Measurements from ENCODE around the gene IL1RL2.

IL1RL2 gene

DNA sequence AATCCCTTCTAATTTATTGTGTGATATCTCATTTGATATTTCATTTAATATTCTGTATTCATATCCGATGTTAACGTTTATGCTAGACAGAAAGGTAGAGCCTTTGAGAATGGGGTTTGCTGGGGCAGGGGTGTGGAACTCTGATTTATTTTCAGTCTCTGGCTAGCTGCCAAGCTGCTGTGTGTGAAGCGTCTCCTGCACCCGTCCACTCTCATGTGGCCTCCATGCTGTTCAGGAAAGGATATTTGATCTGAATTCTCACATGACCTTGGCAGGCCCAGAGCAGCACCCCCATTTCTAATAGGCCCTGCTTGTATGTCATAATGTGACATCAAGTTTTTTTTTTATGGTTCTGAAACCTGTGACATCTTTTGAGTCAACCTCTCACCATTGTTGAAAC lies 42.7 kb upstream of the IL1RL2 start:
- Histone ChIP-seq H3K4me3 (ENCODE audit: low read depth in 1 of 2, low read length in 2 of 2) (peak overlapping the region; percentile 62 to 81), H3K9ac (ENCODE audit: low read depth in 1 of 2, low read length in 2 of 2) (peak overlapping the region; percentile 49 to 75), H3K27ac (ENCODE audit: low read depth, low read length) (peak overlapping the region; percentile 44), H3K27me3 (ENCODE audit: control insufficient read depth in 1 of 2, insufficient read depth in 2 of 2, low read length in 2 of 2) (peaks cover 9 to 14% of the 10 kb centered on the region in 2 donors), H3K36me3 (ENCODE audit: control insufficient read depth in 1 of 2, insufficient read depth in 2 of 2, low read length in 2 of 2) (no peaks in the 10 kb centered on the region), H3K4me1 (ENCODE audit: control insufficient read depth in 1 of 2, insufficient read depth in 2 of 2, low read length in 2 of 2) (no peaks in the 10 kb centered on the region), H3K9me3 (ENCODE audit: control insufficient read depth in 1 of 2, low read length in 2 of 2) (peaks cover 6 to 16% of the 10 kb centered on the region in 2 donors)

DNA sequence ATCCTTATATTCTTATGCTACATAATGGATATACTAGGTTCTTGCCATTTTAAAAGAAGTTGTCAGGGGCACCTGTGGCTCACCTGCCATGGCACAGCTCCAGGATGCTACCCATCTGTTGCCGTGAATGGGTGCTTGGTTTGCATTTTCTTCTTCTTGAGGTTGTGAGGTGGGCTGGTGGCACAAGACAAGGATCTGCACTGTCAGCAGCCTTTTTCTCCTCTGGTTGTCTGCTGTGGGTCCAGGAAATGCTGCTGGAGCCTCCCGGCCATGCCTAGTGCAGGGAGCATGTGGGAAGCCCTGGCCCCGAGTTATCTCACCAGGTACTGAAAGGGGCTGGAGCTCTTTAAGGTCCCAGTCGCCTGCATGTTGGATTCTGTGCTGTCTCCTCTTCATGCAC lies 41.7 kb upstream of the IL1RL2 start:
- Histone ChIP-seq H3K4me1 (ENCODE audit: control insufficient read depth in 1 of 2, insufficient read depth in 2 of 2, low read length in 2 of 2) (no peaks in the 10 kb centered on the region), H3K36me3 (ENCODE audit: control insufficient read depth in 1 of 2, insufficient read depth in 2 of 2, low read length in 2 of 2) (no peaks in the 10 kb centered on the region), H3K4me3 (ENCODE audit: low read depth in 1 of 2, low read length in 2 of 2) (peak overlapping the region; percentile 29 to 81), H3K27me3 (ENCODE audit: control insufficient read depth in 1 of 2, insufficient read depth in 2 of 2, low read length in 2 of 2) (peaks cover 9 to 14% of the 10 kb centered on the region in 2 donors), H3K27ac (ENCODE audit: low read depth, low read length) (no peak overlapping the region), H3K9me3 (ENCODE audit: control insufficient read depth in 1 of 2, low read length in 2 of 2) (peaks cover 9 to 16% of the 10 kb centered on the region in 2 donors), H3K9ac (ENCODE audit: low read depth in 1 of 2, low read length in 2 of 2) (no peak overlapping the region)

DNA sequence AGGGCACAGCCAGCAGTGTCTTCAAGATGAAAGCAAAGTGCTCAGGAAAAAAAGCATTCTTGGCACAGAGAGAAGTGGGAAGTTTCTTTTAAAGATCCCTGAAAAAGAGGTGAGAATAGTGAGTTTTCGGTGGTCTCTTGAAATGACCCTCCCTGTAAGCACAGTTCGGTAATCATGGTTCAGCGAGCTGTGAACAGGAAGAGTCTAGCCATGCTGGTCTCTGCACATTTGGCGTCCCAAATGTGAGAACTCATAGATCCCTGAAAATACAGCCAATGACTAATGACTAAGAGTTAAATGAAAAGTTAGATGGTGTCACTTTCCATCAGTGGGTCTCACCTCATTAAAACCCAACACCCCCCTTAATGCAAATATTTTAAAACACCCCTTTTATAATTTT lies 40.9 kb upstream of the IL1RL2 start:
- no peak overlapping the region for H3K27ac ChIP-seq (ENCODE audit: low read depth, low read length)
- H3K36me3 ChIP-seq (ENCODE audit: control insufficient read depth in 1 of 2, insufficient read depth in 2 of 2, low read length in 2 of 2): no peaks in the 10 kb centered on the region
- H3K4me1 ChIP-seq (ENCODE audit: control insufficient read depth in 1 of 2, insufficient read depth in 2 of 2, low read length in 2 of 2): no peaks in the 10 kb centered on the region
- H3K27me3 ChIP-seq (ENCODE audit: control insufficient read depth in 1 of 2, insufficient read depth in 2 of 2, low read length in 2 of 2): peaks cover 9 to 12% of the 10 kb centered on the region in 2 donors
- H3K4me3 ChIP-seq (ENCODE audit: low read depth in 1 of 2, low read length in 2 of 2): no peak overlapping the region
- no peak overlapping the region for H3K9ac ChIP-seq (ENCODE audit: low read depth in 1 of 2, low read length in 2 of 2)
- H3K9me3 ChIP-seq (ENCODE audit: control insufficient read depth in 1 of 2, low read length in 2 of 2): peaks cover 9 to 16% of the 10 kb centered on the region in 2 donors

DNA sequence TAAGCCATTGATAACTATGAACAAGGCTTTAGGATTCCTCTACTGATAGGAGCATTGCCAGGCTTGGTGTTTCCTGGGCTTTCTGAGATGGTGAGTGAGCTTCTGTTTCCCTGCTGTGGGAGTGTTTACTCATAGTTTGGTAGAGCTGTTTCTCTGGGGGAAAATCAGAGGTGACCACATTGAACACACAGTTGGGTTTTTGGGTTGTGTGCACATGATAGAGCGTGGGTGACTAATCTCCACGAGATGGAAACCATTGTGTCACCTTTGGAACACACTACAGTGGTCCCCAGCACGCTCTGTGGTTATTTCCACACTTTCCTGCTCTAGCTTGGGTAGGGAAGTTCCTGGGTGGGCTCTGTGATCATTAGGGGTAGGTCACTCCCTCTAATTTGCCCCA lies 38.9 kb upstream of the IL1RL2 start:
- H3K9me3 ChIP-seq (ENCODE audit: control insufficient read depth in 1 of 2, low read length in 2 of 2): peaks cover 9 to 16% of the 10 kb centered on the region in 2 donors
- no peaks in the 10 kb centered on the region for H3K36me3 ChIP-seq (ENCODE audit: control insufficient read depth in 1 of 2, insufficient read depth in 2 of 2, low read length in 2 of 2)
- H3K9ac ChIP-seq (ENCODE audit: low read depth in 1 of 2, low read length in 2 of 2): no peak overlapping the region
- H3K27ac ChIP-seq (ENCODE audit: low read depth, low read length): no peak overlapping the region
- H3K27me3 ChIP-seq (ENCODE audit: control insufficient read depth in 1 of 2, insufficient read depth in 2 of 2, low read length in 2 of 2): peaks cover 0 to 3% of the 10 kb centered on the region in 2 donors
- no peak overlapping the region for H3K4me3 ChIP-seq (ENCODE audit: low read depth in 1 of 2, low read length in 2 of 2)
- H3K4me1 ChIP-seq (ENCODE audit: control insufficient read depth in 1 of 2, insufficient read depth in 2 of 2, low read length in 2 of 2): peaks cover 0 to 4% of the 10 kb centered on the region in 2 donors

DNA sequence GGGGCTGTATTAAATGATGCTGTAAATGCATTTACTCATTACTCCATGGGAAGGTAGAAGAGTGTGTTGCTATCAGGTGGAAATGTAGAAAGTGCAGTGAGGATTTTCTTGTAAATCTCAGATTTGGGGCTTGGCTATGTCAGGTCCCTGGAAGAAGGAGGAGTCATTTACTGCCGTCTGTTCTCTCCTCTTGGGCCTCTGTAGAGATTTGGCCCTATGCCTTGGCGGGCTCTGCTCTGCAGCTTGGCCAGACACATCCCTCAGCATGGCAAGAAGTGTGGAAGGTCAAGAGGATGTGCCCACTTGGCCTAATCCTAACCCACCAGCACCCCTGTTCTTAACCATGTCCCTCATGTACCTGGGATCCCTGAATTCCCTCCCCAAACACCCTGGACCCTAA lies 37.6 kb upstream of the IL1RL2 start:
- H3K9me3 ChIP-seq (ENCODE audit: control insufficient read depth in 1 of 2, low read length in 2 of 2): peaks cover 9 to 16% of the 10 kb centered on the region in 2 donors
- no peak overlapping the region for H3K9ac ChIP-seq (ENCODE audit: low read depth in 1 of 2, low read length in 2 of 2)
- H3K27me3 ChIP-seq (ENCODE audit: control insufficient read depth in 1 of 2, insufficient read depth in 2 of 2, low read length in 2 of 2): no peaks in the 10 kb centered on the region
- H3K4me1 ChIP-seq (ENCODE audit: control insufficient read depth in 1 of 2, insufficient read depth in 2 of 2, low read length in 2 of 2): peaks cover 2 to 4% of the 10 kb centered on the region in 2 donors
- H3K4me3 ChIP-seq (ENCODE audit: low read depth in 1 of 2, low read length in 2 of 2): no peak overlapping the region
- no peak overlapping the region for H3K27ac ChIP-seq (ENCODE audit: low read depth, low read length)
- H3K36me3 ChIP-seq (ENCODE audit: control insufficient read depth in 1 of 2, insufficient read depth in 2 of 2, low read length in 2 of 2): no peaks in the 10 kb centered on the region

DNA sequence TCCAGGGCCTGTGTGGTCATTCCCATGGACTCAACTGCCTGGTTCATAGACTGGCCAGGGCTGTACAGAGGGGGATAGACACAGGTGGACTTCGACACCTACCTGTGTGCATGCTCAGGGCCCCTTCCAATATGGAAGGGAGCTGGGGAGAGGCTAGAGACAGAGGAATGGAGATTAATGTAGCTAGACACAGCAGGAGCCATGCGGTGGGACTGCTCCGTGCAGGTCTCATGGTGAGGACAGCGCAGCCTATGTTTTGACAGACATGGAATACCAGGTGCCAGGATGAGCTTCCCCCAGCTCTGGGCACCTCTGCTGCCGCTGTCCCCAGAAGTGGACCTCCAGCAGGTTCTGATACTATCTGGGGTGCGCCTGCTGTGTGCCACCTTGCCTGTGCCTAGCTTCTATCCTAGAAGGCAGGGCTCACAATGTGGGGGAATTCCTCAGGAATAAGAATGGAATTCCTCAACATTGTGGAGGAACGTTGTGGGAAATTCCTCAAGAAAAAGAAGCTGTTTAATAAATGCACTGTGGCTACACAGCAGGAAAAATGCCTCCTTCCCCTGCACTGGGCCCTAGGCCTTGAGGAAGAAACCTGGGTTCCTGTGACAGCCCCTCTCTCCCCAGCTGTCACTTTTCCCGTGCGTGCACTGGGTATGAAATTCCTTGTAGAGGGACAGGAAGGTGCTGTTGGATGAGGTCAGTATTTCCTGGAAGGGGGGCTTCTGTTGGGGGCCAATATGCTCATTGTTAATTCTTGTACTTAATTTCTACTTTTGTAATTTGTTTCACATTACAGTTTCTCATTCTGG lies 37.0 kb upstream of the IL1RL2 start:
- Histone ChIP-seq H3K27ac (ENCODE audit: low read depth, low read length) (no peak overlapping the region), H3K36me3 (ENCODE audit: control insufficient read depth in 1 of 2, insufficient read depth in 2 of 2, low read length in 2 of 2) (no peaks in the 10 kb centered on the region), H3K9ac (ENCODE audit: low read depth in 1 of 2, low read length in 2 of 2) (no peak overlapping the region), H3K27me3 (ENCODE audit: control insufficient read depth in 1 of 2, insufficient read depth in 2 of 2, low read length in 2 of 2) (no peaks in the 10 kb centered on the region), H3K4me1 (ENCODE audit: control insufficient read depth in 1 of 2, insufficient read depth in 2 of 2, low read length in 2 of 2) (peaks cover 4% of the 10 kb centered on the region in 2 donors), H3K4me3 (ENCODE audit: low read depth in 1 of 2, low read length in 2 of 2) (no peak overlapping the region), H3K9me3 (ENCODE audit: control insufficient read depth in 1 of 2, low read length in 2 of 2) (peaks cover 9 to 12% of the 10 kb centered on the region in 2 donors)

DNA sequence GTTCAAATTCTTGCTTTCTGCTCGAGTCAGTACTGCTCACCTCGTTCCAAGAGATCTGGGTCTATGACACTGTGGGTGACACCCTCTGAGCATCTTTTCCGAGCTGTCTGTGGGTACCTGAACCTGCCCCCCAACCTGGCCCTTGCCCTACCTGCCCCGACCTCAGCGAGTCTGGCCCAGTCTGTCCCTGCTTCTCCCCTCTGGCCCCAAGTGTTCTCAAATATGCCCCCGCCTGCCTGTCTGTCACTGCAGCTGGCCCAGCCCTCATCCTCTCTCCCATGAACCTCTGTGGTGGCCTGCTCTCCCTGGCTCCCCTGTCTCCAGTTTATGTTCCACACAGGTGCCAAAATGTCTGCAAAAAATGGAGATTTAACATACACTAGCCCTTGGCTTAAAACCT lies 32.5 kb upstream of the IL1RL2 start:
- Histone ChIP-seq H3K9ac (ENCODE audit: low read depth in 1 of 2, low read length in 2 of 2) (no peak overlapping the region), H3K27ac (ENCODE audit: low read depth, low read length) (no peak overlapping the region), H3K36me3 (ENCODE audit: control insufficient read depth in 1 of 2, insufficient read depth in 2 of 2, low read length in 2 of 2) (no peaks in the 10 kb centered on the region), H3K4me1 (ENCODE audit: control insufficient read depth in 1 of 2, insufficient read depth in 2 of 2, low read length in 2 of 2) (peaks cover 4 to 8% of the 10 kb centered on the region in 2 donors), H3K27me3 (ENCODE audit: control insufficient read depth in 1 of 2, insufficient read depth in 2 of 2, low read length in 2 of 2) (no peaks in the 10 kb centered on the region), H3K4me3 (ENCODE audit: low read depth in 1 of 2, low read length in 2 of 2) (no peak overlapping the region), H3K9me3 (ENCODE audit: control insufficient read depth in 1 of 2, low read length in 2 of 2) (peaks cover 0 to 2% of the 10 kb centered on the region in 2 donors)

DNA sequence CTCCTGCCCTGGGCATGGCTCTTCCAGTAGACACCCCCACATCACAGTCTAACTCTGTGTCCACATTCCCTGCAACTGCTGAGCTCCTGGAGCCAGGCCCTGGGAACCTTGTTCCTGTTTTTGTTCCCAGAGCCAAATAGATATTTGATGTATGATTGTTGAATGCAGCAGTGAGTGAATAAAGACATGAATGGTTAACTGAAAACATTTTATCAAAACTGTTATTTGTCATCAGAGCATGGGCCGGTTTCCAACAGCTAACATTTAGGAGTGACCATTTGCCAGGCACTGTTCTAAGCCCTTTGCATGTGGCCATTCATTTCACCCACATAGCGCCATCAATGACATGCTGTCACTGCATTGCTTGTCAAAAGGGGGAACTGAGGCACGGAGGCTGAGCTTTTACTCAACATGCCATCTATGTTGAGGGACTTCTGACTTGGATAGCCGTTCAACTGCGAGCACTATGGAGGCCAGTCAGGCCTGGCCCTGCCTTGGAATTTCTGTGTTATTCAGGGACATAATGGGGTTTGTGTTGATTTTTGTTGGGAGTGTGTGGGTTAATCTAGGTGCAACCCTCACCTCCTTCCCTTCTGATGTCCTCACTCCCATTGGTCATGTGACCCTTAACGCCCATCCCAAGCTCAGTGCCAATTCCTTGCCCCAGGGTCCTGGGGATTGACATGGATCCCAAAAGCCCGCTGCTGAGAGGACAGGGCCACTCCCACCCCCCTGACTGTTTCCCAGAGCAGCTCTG lies 31.7 kb upstream of the IL1RL2 start:
- Histone ChIP-seq H3K27ac (ENCODE audit: low read depth, low read length) (peak overlapping the region; percentile 60), H3K4me1 (ENCODE audit: control insufficient read depth in 1 of 2, insufficient read depth in 2 of 2, low read length in 2 of 2) (peaks cover 4 to 8% of the 10 kb centered on the region in 2 donors), H3K4me3 (ENCODE audit: low read depth in 1 of 2, low read length in 2 of 2) (no peak overlapping the region), H3K9ac (ENCODE audit: low read depth in 1 of 2, low read length in 2 of 2) (no peak overlapping the region), H3K9me3 (ENCODE audit: control insufficient read depth in 1 of 2, low read length in 2 of 2) (no peaks in the 10 kb centered on the region), H3K36me3 (ENCODE audit: control insufficient read depth in 1 of 2, insufficient read depth in 2 of 2, low read length in 2 of 2) (no peaks in the 10 kb centered on the region), H3K27me3 (ENCODE audit: control insufficient read depth in 1 of 2, insufficient read depth in 2 of 2, low read length in 2 of 2) (no peaks in the 10 kb centered on the region)

DNA sequence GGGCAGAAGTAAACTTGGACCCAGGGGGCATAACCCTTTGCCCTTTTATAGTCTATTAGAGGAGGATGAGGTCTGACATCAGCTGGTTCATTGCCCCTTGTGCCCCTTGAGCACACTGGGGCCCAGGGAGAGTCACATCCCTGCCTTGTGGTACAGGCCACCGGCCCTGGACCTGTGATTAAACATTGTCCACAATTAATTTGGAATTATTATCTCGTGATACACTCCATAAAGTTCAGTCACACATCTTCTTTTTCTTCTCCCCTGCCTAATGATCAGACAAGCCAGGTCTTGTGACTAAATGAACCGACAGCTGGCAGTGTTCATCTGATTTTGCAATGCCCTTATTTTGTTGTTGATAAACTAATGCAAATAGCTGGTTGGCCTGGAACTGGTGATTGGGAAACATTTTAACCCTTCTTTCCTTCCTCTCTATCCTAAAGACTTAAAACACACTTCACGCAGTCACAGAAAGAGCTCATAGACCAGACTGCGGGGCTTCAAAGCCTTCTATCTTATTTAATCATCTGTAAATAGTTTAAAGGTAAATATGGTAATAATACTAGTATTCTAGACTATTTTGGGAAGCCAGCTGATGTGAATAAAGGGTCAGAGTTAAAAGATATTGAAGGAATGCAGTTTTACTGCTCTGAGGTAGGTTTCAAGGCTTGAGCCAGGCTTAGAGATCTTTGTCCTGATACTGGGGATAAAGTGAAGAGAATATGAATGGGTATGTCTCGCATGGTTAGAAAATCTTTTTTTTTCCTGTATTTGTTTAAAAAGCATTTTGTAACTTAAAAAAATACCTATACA lies 30.9 kb upstream of the IL1RL2 start:
- no peaks in the 10 kb centered on the region for H3K36me3 ChIP-seq (ENCODE audit: control insufficient read depth in 1 of 2, insufficient read depth in 2 of 2, low read length in 2 of 2)

More for the DNA sequence above, 30.9 kb upstream of the IL1RL2 start:
- Histone ChIP-seq H3K27me3 (ENCODE audit: control insufficient read depth in 1 of 2, insufficient read depth in 2 of 2, low read length in 2 of 2) (no peaks in the 10 kb centered on the region), H3K9ac (ENCODE audit: low read depth in 1 of 2, low read length in 2 of 2) (no peak overlapping the region), H3K27ac (ENCODE audit: low read depth, low read length) (peak overlapping the region; percentile 60), H3K9me3 (ENCODE audit: control insufficient read depth in 1 of 2, low read length in 2 of 2) (no peaks in the 10 kb centered on the region), H3K4me1 (ENCODE audit: control insufficient read depth in 1 of 2, insufficient read depth in 2 of 2, low read length in 2 of 2) (peaks cover 4 to 8% of the 10 kb centered on the region in 2 donors), H3K4me3 (ENCODE audit: low read depth in 1 of 2, low read length in 2 of 2) (no peak overlapping the region)
